ENCODE results near the gene AP5Z1.

GRCh38 chr7:4807598-4808016 lies 32.2 kb downstream of the AP5Z1 start:
- TF ChIP-seq CTCF (conservative IDR thresholded peaks at IDR 0.05; ENCODE audit: low read length) (no peak), EZH2phosphoT487 (IDR thresholded peaks at IDR 0.05; ENCODE audit: borderline replicate concordance, low read depth, low read length) (no peak)
